Right lobe of liver (tissue), 4 donors: ENCODE results near the gene SHISA3.

Experiments used
- CTCF ChIP-seq, 4 donors: fragments of 200-600 bp in 3 of 4; fragments of 450-650 bp in 1 of 4; IDR thresholded peaks; one replicate each; pipeline versions ENCODE4 v1.5.1 to v1.8.0; 2016 to 2022; ENCODE audit warnings: antibody characterized with exemption in 4 of 4, mild to moderate bottlenecking in 2 of 4
- POLR2A ChIP-seq: fragments of 450-650 bp; IDR thresholded peaks from one replicate; pipeline ENCODE4 v1.6.1; 2017; ENCODE audit warnings: antibody characterized with exemption, mild to moderate bottlenecking
- donor health status: DM: no; HTN: no; CAD: no.
- donor health status: DM: no; HTN: no; CAD: no.
- donor health status: DM: no; HTN: yes; CAD: no.

DNA sequence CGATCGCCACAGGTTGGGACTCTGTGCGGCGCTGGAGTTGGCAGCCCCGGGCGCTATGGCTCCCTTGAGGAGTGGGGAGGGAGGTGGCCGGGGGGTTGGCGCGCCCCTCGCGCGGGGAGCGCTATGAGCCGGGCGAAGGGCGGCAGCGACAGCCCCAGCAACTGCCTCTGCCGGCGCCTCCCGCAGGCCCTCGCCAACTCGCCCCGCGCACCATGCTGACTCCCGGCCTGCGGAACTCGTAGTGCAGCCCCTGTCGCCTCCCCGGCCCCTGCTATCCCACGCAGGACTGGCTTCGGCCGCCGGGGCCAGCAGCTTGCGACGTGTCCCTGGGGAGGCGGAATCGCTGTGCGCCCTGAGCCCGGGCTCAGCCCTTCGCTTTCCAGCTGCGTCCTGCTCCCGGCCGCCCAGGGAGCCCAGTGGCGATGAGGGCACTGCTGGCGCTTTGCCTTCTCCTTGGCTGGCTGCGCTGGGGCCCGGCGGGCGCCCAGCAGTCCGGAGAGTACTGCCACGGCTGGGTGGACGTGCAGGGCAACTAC lies 415 bp downstream of the SHISA3 start:
- TF ChIP-seq CTCF (IDR thresholded peaks at IDR 0.05) = no peak
- TF ChIP-seq POLR2A = no peak
